ENCODE measurements around the gene NDC80. TPM values are rescaled to one million over a fixed set of nuclear protein-coding genes. Genes with fewer than 3 reads are reported as not detected.

The NDC80 gene
- total and polyA plus RNA-seq, 9 of the 15 experiments (the other 6 are each of a cell fraction or from before 2014, with no cell fraction given) = 65.2 to 97.9 (median 83.3) TPM

DNA sequence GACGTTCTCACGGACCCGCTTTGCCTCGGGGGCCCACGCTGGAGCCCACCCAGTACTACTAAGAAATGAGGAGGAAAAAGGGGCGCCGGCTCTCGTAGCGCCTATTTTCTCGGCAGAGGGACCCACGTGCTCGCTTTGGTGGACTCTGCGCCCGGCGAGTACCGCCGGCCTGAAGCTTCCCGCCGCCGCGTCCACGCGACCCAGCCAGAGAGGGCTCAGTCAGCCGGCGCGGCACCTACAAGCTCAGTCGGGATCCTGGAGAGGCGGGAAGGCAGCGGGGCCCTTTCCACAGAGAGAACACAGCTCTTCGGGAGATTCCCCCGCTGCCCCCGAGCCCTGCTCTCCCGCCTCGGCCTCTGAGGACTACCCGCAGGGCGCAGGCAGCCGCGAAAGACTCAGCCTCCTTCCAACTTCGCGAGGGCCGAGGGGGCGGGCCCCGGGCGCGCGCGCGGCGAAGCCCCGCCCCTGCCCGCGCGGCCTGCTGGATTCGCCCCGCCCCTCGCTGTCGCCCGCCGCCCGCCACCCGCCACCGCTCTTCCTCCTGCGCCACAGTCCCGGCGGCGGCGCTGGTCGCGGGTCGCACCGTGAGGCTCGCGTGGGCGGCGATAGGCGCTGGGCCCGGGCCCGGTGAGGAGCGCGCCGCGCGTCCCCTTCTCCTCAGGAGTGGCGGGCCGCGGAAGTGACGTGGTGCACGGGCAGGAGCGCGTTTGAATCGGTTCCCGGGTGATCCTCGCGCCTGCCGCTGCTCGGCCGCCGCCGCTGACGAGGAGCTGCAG is 84.0 kb downstream of the NDC80 start, which contains the start of gene SMCHD1 (continued):
- TF ChIP-seq, protein P1, sequence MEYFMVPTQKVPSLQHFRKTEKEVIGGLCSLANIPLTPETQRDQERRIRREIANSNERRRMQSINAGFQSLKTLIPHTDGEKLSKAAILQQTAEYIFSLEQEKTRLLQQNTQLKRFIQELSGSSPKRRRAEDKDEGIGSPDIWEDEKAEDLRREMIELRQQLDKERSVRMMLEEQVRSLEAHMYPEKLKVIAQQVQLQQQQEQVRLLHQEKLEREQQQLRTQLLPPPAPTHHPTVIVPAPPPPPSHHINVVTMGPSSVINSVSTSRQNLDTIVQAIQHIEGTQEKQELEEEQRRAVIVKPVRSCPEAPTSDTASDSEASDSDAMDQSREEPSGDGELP (CRISPR knock-in tag; IDR thresholded peaks at IDR 0.05; ENCODE audit: borderline replicate concordance) = peak; percentile 71
- TF ChIP-seq NFRKB (IDR thresholded peaks at IDR 0.05; ENCODE audit: low read depth) (no peak), ZNF668 (CRISPR knock-in tag; IDR thresholded peaks at IDR 0.05) (no peak), ZNF444 (CRISPR knock-in tag; IDR thresholded peaks at IDR 0.05) (no peak), NRF1 (conservative IDR thresholded peaks at IDR 0.05 in 1 of 2, IDR thresholded peaks at IDR 0.05 in 1 of 2) (peak; percentile 70 to 78), MBD2 (IDR thresholded peaks at IDR 0.05; ENCODE audit: borderline replicate concordance, low read depth) (peak; percentile 64), CREM (IDR thresholded peaks at IDR 0.05; ENCODE audit: low read depth) (peak; percentile 92), FOSL1 (tag; conservative IDR thresholded peaks at IDR 0.05) (no peak), CBX1 (IDR thresholded peaks at IDR 0.05; ENCODE audit: low read depth) (peak; percentile 77; the same call in 1 of the 2 replicates), ZNF165 (CRISPR knock-in tag; IDR thresholded peaks at IDR 0.05; ENCODE audit: borderline replicate concordance) (no peak), GTF2E2 (tag; IDR thresholded peaks at IDR 0.05) (peak; percentile 96; the same call in 1 of the 2 replicates), NCOA4 (IDR thresholded peaks at IDR 0.05; ENCODE audit: partially characterized antibody) (no peak), HNRNPH1 (optimal IDR thresholded peaks at IDR 0.05; ENCODE audit: low read depth, low read length) (no peak), NR4A1 (CRISPR knock-in tag; IDR thresholded peaks at IDR 0.05) (no peak), NR4A1 (tag; IDR thresholded peaks at IDR 0.05) (no peak)
- TF ChIP-seq, protein P2, sequence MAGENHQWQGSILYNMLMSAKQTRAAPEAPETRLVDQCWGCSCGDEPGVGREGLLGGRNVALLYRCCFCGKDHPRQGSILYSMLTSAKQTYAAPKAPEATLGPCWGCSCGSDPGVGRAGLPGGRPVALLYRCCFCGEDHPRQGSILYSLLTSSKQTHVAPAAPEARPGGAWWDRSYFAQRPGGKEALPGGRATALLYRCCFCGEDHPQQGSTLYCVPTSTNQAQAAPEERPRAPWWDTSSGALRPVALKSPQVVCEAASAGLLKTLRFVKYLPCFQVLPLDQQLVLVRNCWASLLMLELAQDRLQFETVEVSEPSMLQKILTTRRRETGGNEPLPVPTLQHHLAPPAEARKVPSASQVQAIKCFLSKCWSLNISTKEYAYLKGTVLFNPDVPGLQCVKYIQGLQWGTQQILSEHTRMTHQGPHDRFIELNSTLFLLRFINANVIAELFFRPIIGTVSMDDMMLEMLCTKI (IDR thresholded peaks at IDR 0.05; ENCODE audit: partially characterized antibody) = no peak
- TF ChIP-seq, protein P3, sequence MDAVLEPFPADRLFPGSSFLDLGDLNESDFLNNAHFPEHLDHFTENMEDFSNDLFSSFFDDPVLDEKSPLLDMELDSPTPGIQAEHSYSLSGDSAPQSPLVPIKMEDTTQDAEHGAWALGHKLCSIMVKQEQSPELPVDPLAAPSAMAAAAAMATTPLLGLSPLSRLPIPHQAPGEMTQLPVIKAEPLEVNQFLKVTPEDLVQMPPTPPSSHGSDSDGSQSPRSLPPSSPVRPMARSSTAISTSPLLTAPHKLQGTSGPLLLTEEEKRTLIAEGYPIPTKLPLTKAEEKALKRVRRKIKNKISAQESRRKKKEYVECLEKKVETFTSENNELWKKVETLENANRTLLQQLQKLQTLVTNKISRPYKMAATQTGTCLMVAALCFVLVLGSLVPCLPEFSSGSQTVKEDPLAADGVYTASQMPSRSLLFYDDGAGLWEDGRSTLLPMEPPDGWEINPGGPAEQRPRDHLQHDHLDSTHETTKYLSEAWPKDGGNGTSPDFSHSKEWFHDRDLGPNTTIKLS (IDR thresholded peaks at IDR 0.05; ENCODE audit: borderline replicate concordance, low read depth) = peak; percentile 53
- TF ChIP-seq, protein P4, sequence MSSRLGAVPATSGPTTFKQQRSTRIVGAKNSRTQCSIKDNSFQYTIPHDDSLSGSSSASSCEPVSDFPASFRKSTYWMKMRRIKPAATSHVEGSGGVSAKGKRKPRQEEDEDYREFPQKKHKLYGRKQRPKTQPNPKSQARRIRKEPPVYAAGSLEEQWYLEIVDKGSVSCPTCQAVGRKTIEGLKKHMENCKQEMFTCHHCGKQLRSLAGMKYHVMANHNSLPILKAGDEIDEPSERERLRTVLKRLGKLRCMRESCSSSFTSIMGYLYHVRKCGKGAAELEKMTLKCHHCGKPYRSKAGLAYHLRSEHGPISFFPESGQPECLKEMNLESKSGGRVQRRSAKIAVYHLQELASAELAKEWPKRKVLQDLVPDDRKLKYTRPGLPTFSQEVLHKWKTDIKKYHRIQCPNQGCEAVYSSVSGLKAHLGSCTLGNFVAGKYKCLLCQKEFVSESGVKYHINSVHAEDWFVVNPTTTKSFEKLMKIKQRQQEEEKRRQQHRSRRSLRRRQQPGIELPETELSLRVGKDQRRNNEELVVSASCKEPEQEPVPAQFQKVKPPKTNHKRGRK (tag; IDR thresholded peaks at IDR 0.05) = no peak
- TF ChIP-seq, protein P5, sequence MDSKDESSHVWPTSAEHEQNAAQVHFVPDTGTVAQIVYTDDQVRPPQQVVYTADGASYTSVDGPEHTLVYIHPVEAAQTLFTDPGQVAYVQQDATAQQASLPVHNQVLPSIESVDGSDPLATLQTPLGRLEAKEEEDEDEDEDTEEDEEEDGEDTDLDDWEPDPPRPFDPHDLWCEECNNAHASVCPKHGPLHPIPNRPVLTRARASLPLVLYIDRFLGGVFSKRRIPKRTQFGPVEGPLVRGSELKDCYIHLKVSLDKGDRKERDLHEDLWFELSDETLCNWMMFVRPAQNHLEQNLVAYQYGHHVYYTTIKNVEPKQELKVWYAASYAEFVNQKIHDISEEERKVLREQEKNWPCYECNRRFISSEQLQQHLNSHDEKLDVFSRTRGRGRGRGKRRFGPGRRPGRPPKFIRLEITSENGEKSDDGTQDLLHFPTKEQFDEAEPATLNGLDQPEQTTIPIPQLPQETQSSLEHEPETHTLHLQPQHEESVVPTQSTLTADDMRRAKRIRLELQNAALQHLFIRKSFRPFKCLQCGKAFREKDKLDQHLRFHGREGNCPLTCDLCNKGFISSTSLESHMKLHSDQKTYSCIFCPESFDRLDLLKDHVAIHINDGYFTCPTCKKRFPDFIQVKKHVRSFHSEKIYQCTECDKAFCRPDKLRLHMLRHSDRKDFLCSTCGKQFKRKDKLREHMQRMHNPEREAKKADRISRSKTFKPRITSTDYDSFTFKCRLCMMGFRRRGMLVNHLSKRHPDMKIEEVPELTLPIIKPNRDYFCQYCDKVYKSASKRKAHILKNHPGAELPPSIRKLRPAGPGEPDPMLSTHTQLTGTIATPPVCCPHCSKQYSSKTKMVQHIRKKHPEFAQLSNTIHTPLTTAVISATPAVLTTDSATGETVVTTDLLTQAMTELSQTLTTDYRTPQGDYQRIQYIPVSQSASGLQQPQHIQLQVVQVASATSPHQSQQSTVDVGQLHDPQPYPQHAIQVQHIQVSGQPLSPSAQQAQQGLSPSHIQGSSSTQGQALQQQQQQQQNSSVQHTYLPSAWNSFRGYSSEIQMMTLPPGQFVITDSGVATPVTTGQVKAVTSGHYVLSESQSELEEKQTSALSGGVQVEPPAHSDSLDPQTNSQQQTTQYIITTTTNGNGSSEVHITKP (IDR thresholded peaks at IDR 0.05; ENCODE audit: partially characterized antibody) = peak; percentile 37

All from K562 (cell line).